HG02678 (cell line): Measurements from ENCODE around the gene MYLK.

Source experiments
- ATAC-seq: cut with Tn5 transposase; IDR thresholded peaks from one replicate; pipeline ENCODE4 v1.9.1; 2021; ENCODE audit warnings: mild to moderate bottlenecking, moderate library complexity; ENCODE audit not compliant: unreplicated experiment

MYLK gene

DNA sequence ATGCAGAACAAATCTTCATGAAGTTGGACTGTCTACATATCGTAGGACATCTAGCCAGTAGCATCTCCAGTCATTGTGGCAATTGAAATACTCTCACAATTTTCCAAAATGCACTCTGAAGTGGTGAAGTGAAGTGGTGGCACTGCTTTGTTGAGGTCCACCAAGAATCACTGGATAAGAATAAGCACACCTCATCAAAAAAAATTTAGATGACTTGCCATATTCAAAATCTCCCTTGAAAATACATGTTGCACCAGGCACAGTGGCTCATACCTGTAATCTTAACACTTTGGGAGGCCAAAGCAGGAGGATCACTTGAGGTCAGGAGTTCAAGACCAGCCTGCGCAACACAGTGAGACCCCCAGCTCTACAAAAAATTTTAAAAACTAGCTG is 312.2 kb downstream of the MYLK start:
- no peak for ATAC-seq

DNA sequence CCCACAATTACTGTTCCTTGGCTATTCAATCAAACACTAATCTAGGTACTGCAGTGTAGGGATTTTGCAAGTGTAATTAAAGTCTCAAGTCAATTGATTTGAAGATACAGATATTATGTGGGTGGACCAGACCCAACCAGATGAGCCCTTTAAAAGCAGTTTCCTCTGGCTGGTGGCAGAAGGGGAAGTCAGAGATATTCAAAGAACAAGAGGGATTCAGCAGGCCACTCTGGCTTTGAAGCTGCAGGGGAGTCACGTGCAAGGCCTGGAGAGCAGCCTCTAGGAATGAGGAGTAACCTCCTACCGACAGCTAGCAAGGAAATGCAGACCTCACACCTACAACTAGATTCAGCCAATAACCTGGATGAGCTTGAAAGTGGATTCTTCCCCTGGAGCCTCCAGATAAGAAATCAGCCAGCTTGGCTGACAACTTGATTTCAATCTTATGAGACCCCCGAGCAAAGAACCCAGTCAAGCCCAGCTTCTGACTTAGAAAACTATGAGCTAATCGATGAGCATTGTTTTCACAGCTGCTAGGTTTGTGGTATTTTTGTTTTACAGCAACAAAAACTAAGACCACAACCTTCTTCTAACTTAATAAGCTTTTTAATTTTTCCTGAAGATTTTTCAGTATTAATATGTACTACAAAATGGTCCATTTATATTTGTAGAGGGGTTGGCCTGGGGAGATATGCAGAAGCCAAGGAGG is 312.7 kb downstream of the MYLK start:
- no peak for ATAC-seq

- ATAC-seq, result no peak
These were observed 315.3 kb downstream of the MYLK start for GRCh38 chr3:123568875-123569274.

- no peak for ATAC-seq
These were observed 316.1 kb downstream of the MYLK start for GRCh38 chr3:123568034-123568433.

DNA sequence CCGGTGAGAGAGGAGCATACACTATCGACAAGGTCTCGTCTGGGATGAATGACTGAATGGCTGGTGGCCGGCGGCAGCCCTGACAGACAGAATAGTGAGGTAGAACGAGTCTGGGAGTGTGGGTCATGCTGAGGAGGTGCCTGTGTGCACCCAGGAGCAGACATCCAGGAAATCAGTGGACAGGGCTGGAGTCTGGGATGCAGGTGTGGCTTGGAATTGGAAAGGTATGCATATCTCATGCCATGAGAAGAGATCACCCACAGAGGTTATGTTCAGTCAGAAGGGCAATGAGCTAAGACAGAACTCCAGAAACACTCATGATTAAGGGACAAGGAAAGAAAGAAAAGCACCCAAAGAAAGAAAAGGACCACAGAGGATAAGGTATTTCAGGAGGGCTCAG is 320.1 kb downstream of the MYLK start:
- no peak for ATAC-seq

DNA sequence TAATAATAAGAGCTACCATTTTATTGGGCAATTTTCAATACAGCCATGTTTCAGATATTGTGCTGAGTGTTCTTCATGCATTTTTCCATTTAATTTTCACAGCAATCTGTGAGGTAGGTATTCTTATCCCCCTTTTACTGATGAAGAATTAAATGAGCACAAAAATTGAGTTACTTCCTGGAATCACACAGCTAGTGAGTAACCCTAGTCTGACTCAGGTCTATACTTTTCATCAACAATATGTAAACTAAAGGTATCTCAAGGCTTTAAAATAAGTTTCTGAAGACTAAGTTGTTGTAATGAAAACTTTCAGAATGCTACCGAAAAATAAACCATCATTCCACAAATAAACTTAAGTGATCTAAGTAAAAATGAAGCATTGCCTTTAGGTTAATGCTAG is 321.6 kb downstream of the MYLK start:
- no peak for ATAC-seq

DNA sequence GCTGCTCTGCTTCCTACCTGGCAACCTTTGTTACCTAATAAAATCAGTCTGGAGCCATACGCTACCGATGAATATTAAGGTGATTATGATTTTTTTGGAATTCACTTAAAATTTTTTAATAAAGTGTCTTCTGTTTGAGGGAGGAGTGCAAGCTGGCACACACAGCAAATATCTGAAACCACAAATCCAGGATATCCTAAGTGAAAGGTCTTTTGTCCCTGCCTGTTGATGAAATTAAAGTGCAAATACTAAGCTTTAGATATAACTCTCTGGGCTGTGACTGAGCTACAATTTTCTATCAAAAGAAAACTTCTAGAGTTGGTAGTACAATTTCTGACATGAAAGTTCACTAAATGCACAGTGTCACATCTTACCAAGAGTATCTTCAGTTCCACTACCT is 322.9 kb downstream of the MYLK start:
- ATAC-seq, result no peak
